ENCODE data around the gene COL16A1.

COL16A1 gene

GRCh38 chr1:31643976-31644559, 59.7 kb downstream of the COL16A1 start:
- TF ChIP-seq CTCF (IDR thresholded peaks at IDR 0.05; ENCODE audit: control insufficient read depth, insufficient read depth, low read depth, low read length, missing control alignments) = no peak
- no peak for DNase-seq (ENCODE audit: low read depth)
- peak overlapping the region; percentile 93 for H3K4me3 ChIP-seq (ENCODE audit: control insufficient read depth, low read depth, low read length)

GRCh38 chr1:31642897-31643296, 60.9 kb downstream of the COL16A1 start:
- no peak for TF ChIP-seq CTCF (IDR thresholded peaks at IDR 0.05; ENCODE audit: control insufficient read depth, insufficient read depth, low read depth, low read length, missing control alignments)
- DNase-seq (ENCODE audit: low read depth) = no peak
- H3K4me3 ChIP-seq (ENCODE audit: control insufficient read depth, low read depth, low read length) = no peak overlapping the region

- TF ChIP-seq CTCF (IDR thresholded peaks at IDR 0.05; ENCODE audit: control insufficient read depth, insufficient read depth, low read depth, low read length, missing control alignments) = no peak
- H3K4me3 ChIP-seq (ENCODE audit: control insufficient read depth, low read depth, low read length) = no peak overlapping the region
- no peak for DNase-seq (ENCODE audit: low read depth)
These were observed 61.5 kb downstream of the COL16A1 start for GRCh38 chr1:31642366-31642765.

- no peak for TF ChIP-seq CTCF (IDR thresholded peaks at IDR 0.05; ENCODE audit: control insufficient read depth, insufficient read depth, low read depth, low read length, missing control alignments)
- DNase-seq (ENCODE audit: low read depth) = no peak
These were observed 62.9 kb downstream of the COL16A1 start for GRCh38 chr1:31640964-31641363.

GRCh38 chr1:31640179-31640578, 63.6 kb downstream of the COL16A1 start:
- no peak overlapping the region for H3K4me3 ChIP-seq (ENCODE audit: control insufficient read depth, low read depth, low read length)
- no peak for DNase-seq (ENCODE audit: low read depth)
- TF ChIP-seq CTCF (IDR thresholded peaks at IDR 0.05; ENCODE audit: control insufficient read depth, insufficient read depth, low read depth, low read length, missing control alignments) = no peak

More at GRCh38 chr1:31640964-31641363, 62.9 kb downstream of the COL16A1 start:
- H3K4me3 ChIP-seq (ENCODE audit: control insufficient read depth, low read depth, low read length) = no peak overlapping the region

- TF ChIP-seq CTCF (IDR thresholded peaks at IDR 0.05; ENCODE audit: control insufficient read depth, insufficient read depth, low read depth, low read length, missing control alignments) = no peak
- DNase-seq (ENCODE audit: low read depth) = peak; percentile 44
- H3K4me3 ChIP-seq (ENCODE audit: control insufficient read depth, low read depth, low read length) = no peak overlapping the region
These were observed 64.3 kb downstream of the COL16A1 start for GRCh38 chr1:31639543-31639942.

Data from AG09309 (cell line).